Measurements from ENCODE around the gene PLEKHA1. TPM values are rescaled to one million over a fixed set of nuclear protein-coding genes. Genes with fewer than 3 reads are reported as not detected.

Gene PLEKHA1
- total RNA-seq, 1 experiment from 2014 or later = 30.6 TPM

DNA sequence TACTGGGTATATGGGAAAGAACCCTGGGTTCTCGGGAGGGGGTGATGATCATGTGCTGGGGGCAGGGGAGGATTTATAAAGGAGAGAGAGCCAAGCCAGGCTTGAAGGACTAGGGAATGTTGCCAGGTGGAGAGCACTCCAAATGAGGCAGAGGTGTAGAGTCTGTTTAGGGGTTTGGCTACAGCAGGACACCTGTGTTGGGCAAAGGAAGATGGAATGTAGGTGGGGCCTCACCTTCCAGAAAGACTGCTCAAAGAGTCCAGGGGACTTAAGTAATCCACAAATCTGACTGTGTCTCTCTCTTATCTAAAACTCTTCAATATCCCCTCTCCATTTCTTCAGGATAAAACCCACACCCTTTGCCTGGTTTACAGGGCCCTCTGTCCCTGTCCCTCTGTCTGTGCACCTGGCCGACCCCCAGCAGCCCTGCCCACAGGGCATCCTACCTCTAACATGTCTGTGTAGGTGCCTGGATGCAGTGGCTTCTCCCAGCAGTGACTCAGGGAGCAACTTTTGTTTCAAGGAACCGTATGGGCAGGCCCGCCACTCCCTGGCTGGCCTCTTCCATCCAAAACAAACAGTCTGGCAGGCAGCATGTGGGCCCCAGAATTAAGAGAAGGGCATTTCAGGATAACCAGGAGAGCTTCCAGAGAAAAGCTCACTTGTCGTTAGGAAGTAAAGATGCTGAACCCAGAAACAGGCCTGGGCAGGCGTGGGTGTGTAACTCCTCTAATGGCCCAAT, 10.6 kb upstream of the PLEKHA1 start (continued):
- no peak for TF ChIP-seq SIN3A (IDR thresholded peaks at IDR 0.05; ENCODE audit: low read depth)
- TF ChIP-seq SP1 (IDR thresholded peaks at IDR 0.05; ENCODE audit: low read depth) = no peak
- no peak for TF ChIP-seq CEBPB (IDR thresholded peaks at IDR 0.05; ENCODE audit: low read depth)
- no peak for TF ChIP-seq FOSL1 (IDR thresholded peaks at IDR 0.05; ENCODE audit: low read depth)
- TF ChIP-seq, protein P1, sequence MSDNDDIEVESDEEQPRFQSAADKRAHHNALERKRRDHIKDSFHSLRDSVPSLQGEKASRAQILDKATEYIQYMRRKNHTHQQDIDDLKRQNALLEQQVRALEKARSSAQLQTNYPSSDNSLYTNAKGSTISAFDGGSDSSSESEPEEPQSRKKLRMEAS (IDR thresholded peaks at IDR 0.05) = no peak

DNA sequence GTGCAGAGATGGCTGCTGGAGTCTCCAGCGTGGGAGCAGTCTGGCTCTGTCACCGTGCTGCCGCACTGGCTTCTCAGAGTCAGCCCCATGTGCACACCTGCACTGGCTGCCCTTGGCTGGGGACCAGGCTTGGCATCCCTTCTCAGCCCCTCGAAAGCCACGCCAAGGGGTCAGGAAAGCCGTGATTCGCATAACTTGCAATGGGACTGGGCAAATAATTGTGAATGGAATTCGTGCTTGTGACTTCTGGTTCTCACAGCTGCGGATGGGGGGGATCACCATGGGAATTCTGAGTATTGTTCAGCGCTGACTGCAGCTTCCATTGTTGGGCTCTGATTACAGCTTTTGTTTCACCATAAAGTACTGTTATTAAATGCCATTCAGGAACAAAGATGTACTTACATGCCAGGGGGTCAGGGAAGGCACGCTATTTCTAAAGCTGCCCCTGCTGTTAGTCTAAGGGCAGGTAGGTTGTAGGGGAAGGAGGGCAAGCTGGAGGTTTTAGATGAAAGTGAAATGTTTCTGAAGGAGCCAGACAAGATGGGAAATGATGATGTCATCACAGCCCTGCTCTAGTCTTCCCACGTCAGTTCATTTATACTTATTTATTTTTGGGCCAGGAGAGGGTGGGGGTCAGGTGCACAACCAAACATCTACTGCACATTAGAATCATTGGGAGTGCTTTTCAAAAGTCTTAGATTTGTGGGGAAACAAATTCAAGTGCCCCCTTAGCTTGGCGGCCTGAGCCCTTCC, 5.8 kb upstream of the PLEKHA1 start:
- CTCF ChIA-PET = interaction anchor here (1.5 kb wide), 1 partner anchor 70 kb away, joined by 3 read pairs; no protein-coding TSS in a partner anchor
- no peaks in the 10 kb centered on the region for H3K36me3 ChIP-seq (ENCODE audit: control insufficient read depth in 1 of 2, insufficient read depth in 2 of 2, low read length in 2 of 2)
- no peak overlapping the region for H2AFZ ChIP-seq (ENCODE audit: low read depth, low read length, poor library complexity, severe bottlenecking)
- H3K9me3 ChIP-seq (ENCODE audit: control insufficient read depth in 1 of 2, insufficient read depth in 1 of 2, low read depth in 1 of 2, low read length in 2 of 2) = no peaks in the 10 kb centered on the region
- POLR2A ChIA-PET = no interaction called here
- DNase-seq (ENCODE audit: low read depth, low spot score) (no peak), ATAC-seq (no peak)
- peaks cover 0 to 2% of the 10 kb centered on the region in 2 experiments; a peak in 2 of 4 replicates for H3K4me1 ChIP-seq (ENCODE audit: control insufficient read depth in 1 of 2, insufficient read depth in 2 of 2, low read length in 2 of 2)
- RAD21 ChIA-PET (ENCODE audit: low non-redundant PET in 1 of 2, low total read pairs in 2 of 2, uncharacterized antibody in 2 of 2, unreplicated experiment in 2 of 2) = no interaction called here
- no peak overlapping the region for H3K4me2 ChIP-seq (ENCODE audit: low read length)
- H3K9me2 ChIP-seq (ENCODE audit: insufficient read depth) = no peaks in the 10 kb centered on the region
- no peak overlapping the region for H3K4me3 ChIP-seq (replicated peaks in 1 of 2; ENCODE audit: low read depth in 1 of 2, low read length in 2 of 2)
- BruUV-seq (replicated peaks) = no TSS peak
- no peak for TF ChIP-seq CEBPB (IDR thresholded peaks at IDR 0.05; ENCODE audit: low read depth)
- TF ChIP-seq, protein P2, sequence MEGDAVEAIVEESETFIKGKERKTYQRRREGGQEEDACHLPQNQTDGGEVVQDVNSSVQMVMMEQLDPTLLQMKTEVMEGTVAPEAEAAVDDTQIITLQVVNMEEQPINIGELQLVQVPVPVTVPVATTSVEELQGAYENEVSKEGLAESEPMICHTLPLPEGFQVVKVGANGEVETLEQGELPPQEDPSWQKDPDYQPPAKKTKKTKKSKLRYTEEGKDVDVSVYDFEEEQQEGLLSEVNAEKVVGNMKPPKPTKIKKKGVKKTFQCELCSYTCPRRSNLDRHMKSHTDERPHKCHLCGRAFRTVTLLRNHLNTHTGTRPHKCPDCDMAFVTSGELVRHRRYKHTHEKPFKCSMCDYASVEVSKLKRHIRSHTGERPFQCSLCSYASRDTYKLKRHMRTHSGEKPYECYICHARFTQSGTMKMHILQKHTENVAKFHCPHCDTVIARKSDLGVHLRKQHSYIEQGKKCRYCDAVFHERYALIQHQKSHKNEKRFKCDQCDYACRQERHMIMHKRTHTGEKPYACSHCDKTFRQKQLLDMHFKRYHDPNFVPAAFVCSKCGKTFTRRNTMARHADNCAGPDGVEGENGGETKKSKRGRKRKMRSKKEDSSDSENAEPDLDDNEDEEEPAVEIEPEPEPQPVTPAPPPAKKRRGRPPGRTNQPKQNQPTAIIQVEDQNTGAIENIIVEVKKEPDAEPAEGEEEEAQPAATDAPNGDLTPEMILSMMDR (IDR thresholded peaks at IDR 0.05 in 2 of 3, conservative IDR thresholded peaks at IDR 0.05 in 1 of 3; ENCODE audit: borderline replicate concordance in 1 of 3, insufficient read depth in 1 of 3, low read depth in 2 of 3, low read length in 2 of 3) = no peak
- TF ChIP-seq EZH2 (IDR thresholded peaks at IDR 0.05) = no peak
- TF ChIP-seq, protein P1 (IDR thresholded peaks at IDR 0.05) = no peak
- TF ChIP-seq YY1 (IDR thresholded peaks at IDR 0.05; ENCODE audit: extremely low read depth, insufficient replicate concordance, low read depth, low read length) = no peak
- no peak for TF ChIP-seq EZH2phosphoT487 (IDR thresholded peaks at IDR 0.05; ENCODE audit: borderline replicate concordance)
- TF ChIP-seq, protein P3, sequence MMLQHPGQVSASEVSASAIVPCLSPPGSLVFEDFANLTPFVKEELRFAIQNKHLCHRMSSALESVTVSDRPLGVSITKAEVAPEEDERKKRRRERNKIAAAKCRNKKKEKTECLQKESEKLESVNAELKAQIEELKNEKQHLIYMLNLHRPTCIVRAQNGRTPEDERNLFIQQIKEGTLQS (IDR thresholded peaks at IDR 0.05) = no peak
- no peak for TF ChIP-seq ELF1 (IDR thresholded peaks at IDR 0.05; ENCODE audit: borderline replicate concordance, low read depth)
- TF ChIP-seq, protein P4, sequence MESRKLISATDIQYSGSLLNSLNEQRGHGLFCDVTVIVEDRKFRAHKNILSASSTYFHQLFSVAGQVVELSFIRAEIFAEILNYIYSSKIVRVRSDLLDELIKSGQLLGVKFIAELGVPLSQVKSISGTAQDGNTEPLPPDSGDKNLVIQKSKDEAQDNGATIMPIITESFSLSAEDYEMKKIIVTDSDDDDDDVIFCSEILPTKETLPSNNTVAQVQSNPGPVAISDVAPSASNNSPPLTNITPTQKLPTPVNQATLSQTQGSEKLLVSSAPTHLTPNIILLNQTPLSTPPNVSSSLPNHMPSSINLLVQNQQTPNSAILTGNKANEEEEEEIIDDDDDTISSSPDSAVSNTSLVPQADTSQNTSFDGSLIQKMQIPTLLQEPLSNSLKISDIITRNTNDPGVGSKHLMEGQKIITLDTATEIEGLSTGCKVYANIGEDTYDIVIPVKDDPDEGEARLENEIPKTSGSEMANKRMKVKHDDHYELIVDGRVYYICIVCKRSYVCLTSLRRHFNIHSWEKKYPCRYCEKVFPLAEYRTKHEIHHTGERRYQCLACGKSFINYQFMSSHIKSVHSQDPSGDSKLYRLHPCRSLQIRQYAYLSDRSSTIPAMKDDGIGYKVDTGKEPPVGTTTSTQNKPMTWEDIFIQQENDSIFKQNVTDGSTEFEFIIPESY (IDR thresholded peaks at IDR 0.05; ENCODE audit: extremely low read depth, insufficient replicate concordance, low read length) = no peak
- TF ChIP-seq RAD21 (IDR thresholded peaks at IDR 0.05; ENCODE audit: low read depth) = no peak
- TF ChIP-seq EGR1 (IDR thresholded peaks at IDR 0.05; ENCODE audit: low read depth) = no peak
- H3K27me3 ChIP-seq (ENCODE audit: insufficient read depth, low read length) = 0 out of 2 replicates have a peak, but pooled peaks cover 5% of the 10 kb centered on the region
- no peak overlapping the region for H3K27ac ChIP-seq (ENCODE audit: low read depth, low read length)
- H3K79me2 ChIP-seq (ENCODE audit: insufficient read depth, low read length) = no peaks in the 10 kb centered on the region
- no peaks in the 10 kb centered on the region for H4K20me1 ChIP-seq (ENCODE audit: insufficient read depth)
- intact Hi-C loops (cut with micrococcal nuclease) = no loop called here
- no peak overlapping the region for H3K9ac ChIP-seq (ENCODE audit: low read length)
